HepG2 (cell line): ENCODE data around the gene NINL. TPM values are rescaled to one million over a fixed set of nuclear protein-coding genes. Genes with fewer than 3 reads are reported as not detected.
A peak's percentile ranks its signal among the peaks of the same experiment; 100 is the strongest.

Source experiments
- EEA1 ChIP-seq: sonication (generic); formaldehyde crosslinking; IDR thresholded peaks from 2 replicates; pipeline ENCODE4 v1.5.1; 2020; ENCODE audit warnings: mild to moderate bottlenecking, missing genetic modification reagents, borderline replicate concordance
- HDAC2 ChIP-seq: sonication (generic); formaldehyde crosslinking; IDR thresholded peaks from 2 replicates; pipeline ENCODE4 v1.4.0; 2020; ENCODE audit warnings: missing genetic modification reagents
- HOXA9 ChIP-seq: sonication (generic); formaldehyde crosslinking; IDR thresholded peaks from 2 replicates; pipeline ENCODE4 v1.8.1; 2022; ENCODE audit warnings: missing genetic modification reagents, mild to moderate bottlenecking, moderate library complexity, borderline replicate concordance
- ISX ChIP-seq: sonication (generic); formaldehyde crosslinking; conservative IDR thresholded peaks from 2 replicates; pipeline ENCODE4 v1.5.0; 2020; ENCODE audit warnings: missing genetic modification reagents
- KDM5B ChIP-seq: sonication (generic); formaldehyde crosslinking; IDR thresholded peaks from 2 replicates; pipeline ENCODE4 v1.4.0; 2020; ENCODE audit warnings: missing genetic modification reagents, mild to moderate bottlenecking, borderline replicate concordance
- KLF6 ChIP-seq: IDR thresholded peaks from 2 replicates; pipeline ENCODE4 v1.8.0; 2016; ENCODE audit warnings: missing biosample characterization, missing genetic modification reagents
- MIER3 ChIP-seq: IDR thresholded peaks from 2 replicates; pipeline ENCODE4 v1.6.1; 2016; ENCODE audit warnings: missing compliant biosample characterization, borderline replicate concordance
- SP1 ChIP-seq, 2 experiments: fragments of 450-650 bp in 1 of 2; sonication (generic) in 1 of 2; formaldehyde crosslinking in 1 of 2; IDR thresholded peaks; 2 replicates each; pipeline versions ENCODE4 v1.4.0 to v1.6.1; 2016 to 2020; ENCODE audit warnings: missing genetic modification reagents in 1 of 2
- ZFP36L2 ChIP-seq: sonication (generic); formaldehyde crosslinking; IDR thresholded peaks from 2 replicates; pipeline ENCODE4 v1.4.0; 2020; ENCODE audit warnings: missing genetic modification reagents
- ZNF354B ChIP-seq: sonication (generic); formaldehyde crosslinking; IDR thresholded peaks from 2 replicates; pipeline ENCODE4 v1.8.0; 2022; ENCODE audit warnings: mild to moderate bottlenecking, missing genetic modification reagents
- ZNF850 ChIP-seq: sonication (generic); formaldehyde crosslinking; conservative IDR thresholded peaks from 2 replicates; pipeline ENCODE4 v1.9.0; 2021; ENCODE audit warnings: mild to moderate bottlenecking, missing genetic modification reagents
- polyA plus RNA-seq, 8 experiments: library from polyadenylated mRNA; depleted of rRNA in 3 of 8; stranded (reverse) in 7 of 8; unstranded in 1 of 8; fragments of >200 nt; fragmentation: Illumina TruSeq in 4 of 8; extraction: Trizol in 4 of 8; gene quantifications; 2 replicates each; pipeline versions ENCODE4 v1.2.1 to v1.2.3, GENCODE V29; 2011 to 2016; ENCODE audit warnings: low read depth in 4 of 8, missing spikeins in 1 of 8, mixed read lengths in 1 of 8; ENCODE audit not compliant: insufficient read depth in 1 of 8
- total RNA-seq, 5 experiments: library from RNA; depleted of rRNA; stranded (reverse); fragments of >200 nt; fragmentation: Illumina TruSeq; extraction: Trizol; gene quantifications; 2 replicates each; pipeline ENCODE4 v1.2.3, GENCODE V29; 2016; ENCODE audit warnings: low read depth in 1 of 5
- TF ChIP-seq, protein P1 (sequence below), 2 experiments: IDR thresholded peaks; 2 replicates each; pipeline ENCODE4 v1.6.1; 2011 to 2012; ENCODE audit warnings: low read length in 2 of 2, borderline replicate concordance in 1 of 2, low read depth in 1 of 2, mild to moderate bottlenecking in 1 of 2, moderate library complexity in 1 of 2
- TF ChIP-seq, protein P2 (sequence below): sonication (generic); formaldehyde crosslinking; IDR thresholded peaks from 2 replicates; pipeline ENCODE4 v1.4.0; 2020; ENCODE audit warnings: missing genetic modification reagents, borderline replicate concordance
- TF ChIP-seq, protein P3 (sequence below): sonication (generic); formaldehyde crosslinking; IDR thresholded peaks from 2 replicates; pipeline ENCODE4 v1.5.1; 2020; ENCODE audit warnings: mild to moderate bottlenecking, missing genetic modification reagents, moderate library complexity
- TF ChIP-seq, protein P4 (sequence below): sonication (generic); formaldehyde crosslinking; IDR thresholded peaks from 2 replicates; pipeline ENCODE4 v1.9.0; 2021; ENCODE audit warnings: missing genetic modification reagents, borderline replicate concordance
- TF ChIP-seq, protein P5 (sequence below): sonication (generic); formaldehyde crosslinking; IDR thresholded peaks from 2 replicates; pipeline ENCODE4 v1.4.0; 2020; ENCODE audit warnings: mild to moderate bottlenecking, missing genetic modification reagents
- TF ChIP-seq, protein P6 (sequence below): sonication (generic); formaldehyde crosslinking; IDR thresholded peaks from 2 replicates; pipeline ENCODE4 v1.5.0; 2020; ENCODE audit warnings: missing genetic modification reagents, mild to moderate bottlenecking, borderline replicate concordance

The NINL gene
- total and polyA plus RNA-seq, 2 of the 13 experiments (the other 11 are each of a cell fraction or from before 2014, with no cell fraction given) = 32.3 to 34.3 TPM

DNA sequence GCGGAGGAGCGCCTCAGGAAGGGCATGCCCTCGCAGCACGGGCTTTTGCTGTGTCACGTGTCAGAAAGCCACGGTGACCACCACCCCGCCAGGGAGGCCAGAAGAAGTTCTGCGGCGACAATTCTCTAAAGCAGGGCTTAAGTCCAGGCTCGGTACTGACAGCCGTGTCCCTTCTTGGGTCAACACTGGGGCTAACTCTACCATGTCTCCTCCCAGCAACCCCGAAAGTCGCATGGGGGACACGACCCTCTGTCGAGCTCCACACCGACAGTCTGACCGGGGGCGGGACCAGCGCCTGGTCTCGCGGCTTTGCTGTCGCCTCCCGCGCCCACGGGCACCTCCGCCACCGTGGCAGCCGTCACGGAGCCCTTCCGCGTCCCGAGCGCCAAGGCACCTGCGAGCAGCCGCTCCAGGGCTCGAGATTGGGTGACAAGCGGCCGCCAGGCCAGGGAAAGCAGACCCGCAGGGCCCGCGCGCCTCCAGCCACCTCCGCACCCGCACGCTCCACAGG lies 37.9 kb upstream of the NINL start (continued):
- TF ChIP-seq, protein P1, sequence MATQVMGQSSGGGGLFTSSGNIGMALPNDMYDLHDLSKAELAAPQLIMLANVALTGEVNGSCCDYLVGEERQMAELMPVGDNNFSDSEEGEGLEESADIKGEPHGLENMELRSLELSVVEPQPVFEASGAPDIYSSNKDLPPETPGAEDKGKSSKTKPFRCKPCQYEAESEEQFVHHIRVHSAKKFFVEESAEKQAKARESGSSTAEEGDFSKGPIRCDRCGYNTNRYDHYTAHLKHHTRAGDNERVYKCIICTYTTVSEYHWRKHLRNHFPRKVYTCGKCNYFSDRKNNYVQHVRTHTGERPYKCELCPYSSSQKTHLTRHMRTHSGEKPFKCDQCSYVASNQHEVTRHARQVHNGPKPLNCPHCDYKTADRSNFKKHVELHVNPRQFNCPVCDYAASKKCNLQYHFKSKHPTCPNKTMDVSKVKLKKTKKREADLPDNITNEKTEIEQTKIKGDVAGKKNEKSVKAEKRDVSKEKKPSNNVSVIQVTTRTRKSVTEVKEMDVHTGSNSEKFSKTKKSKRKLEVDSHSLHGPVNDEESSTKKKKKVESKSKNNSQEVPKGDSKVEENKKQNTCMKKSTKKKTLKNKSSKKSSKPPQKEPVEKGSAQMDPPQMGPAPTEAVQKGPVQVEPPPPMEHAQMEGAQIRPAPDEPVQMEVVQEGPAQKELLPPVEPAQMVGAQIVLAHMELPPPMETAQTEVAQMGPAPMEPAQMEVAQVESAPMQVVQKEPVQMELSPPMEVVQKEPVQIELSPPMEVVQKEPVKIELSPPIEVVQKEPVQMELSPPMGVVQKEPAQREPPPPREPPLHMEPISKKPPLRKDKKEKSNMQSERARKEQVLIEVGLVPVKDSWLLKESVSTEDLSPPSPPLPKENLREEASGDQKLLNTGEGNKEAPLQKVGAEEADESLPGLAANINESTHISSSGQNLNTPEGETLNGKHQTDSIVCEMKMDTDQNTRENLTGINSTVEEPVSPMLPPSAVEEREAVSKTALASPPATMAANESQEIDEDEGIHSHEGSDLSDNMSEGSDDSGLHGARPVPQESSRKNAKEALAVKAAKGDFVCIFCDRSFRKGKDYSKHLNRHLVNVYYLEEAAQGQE (IDR thresholded peaks at IDR 0.05; ENCODE audit: borderline replicate concordance in 1 of 2, low read depth in 1 of 2, low read length in 2 of 2) = no peak
- TF ChIP-seq, protein P2, sequence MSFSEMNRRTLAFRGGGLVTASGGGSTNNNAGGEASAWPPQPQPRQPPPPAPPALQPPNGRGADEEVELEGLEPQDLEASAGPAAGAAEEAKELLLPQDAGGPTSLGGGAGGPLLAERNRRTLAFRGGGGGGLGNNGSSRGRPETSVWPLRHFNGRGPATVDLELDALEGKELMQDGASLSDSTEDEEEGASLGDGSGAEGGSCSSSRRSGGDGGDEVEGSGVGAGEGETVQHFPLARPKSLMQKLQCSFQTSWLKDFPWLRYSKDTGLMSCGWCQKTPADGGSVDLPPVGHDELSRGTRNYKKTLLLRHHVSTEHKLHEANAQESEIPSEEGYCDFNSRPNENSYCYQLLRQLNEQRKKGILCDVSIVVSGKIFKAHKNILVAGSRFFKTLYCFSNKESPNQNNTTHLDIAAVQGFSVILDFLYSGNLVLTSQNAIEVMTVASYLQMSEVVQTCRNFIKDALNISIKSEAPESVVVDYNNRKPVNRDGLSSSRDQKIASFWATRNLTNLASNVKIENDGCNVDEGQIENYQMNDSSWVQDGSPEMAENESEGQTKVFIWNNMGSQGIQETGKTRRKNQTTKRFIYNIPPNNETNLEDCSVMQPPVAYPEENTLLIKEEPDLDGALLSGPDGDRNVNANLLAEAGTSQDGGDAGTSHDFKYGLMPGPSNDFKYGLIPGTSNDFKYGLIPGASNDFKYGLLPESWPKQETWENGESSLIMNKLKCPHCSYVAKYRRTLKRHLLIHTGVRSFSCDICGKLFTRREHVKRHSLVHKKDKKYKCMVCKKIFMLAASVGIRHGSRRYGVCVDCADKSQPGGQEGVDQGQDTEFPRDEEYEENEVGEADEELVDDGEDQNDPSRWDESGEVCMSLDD (CRISPR knock-in tag) = no peak
- TF ChIP-seq EEA1 (CRISPR knock-in tag) (peak; percentile 98), KLF6 (CRISPR knock-in tag) (no peak), HDAC2 (CRISPR knock-in tag) (no peak), ZNF850 (CRISPR knock-in tag) (no peak), KDM5B (CRISPR knock-in tag) (peak; percentile 66; the same call in 1 of the 2 replicates), SP1 (IDR thresholded peaks at IDR 0.05) (no peak), SP1 (CRISPR knock-in tag; IDR thresholded peaks at IDR 0.05) (no peak), ZNF354B (peak; percentile 100), ZFP36L2 (CRISPR knock-in tag) (no peak), ISX (CRISPR knock-in tag) (no peak), MIER3 (CRISPR knock-in tag) (0 out of 2 replicates have a peak, but pooled peaks have one; percentile 0), HOXA9 (no peak; the same call in 1 of the 2 replicates)
- TF ChIP-seq, protein P3, sequence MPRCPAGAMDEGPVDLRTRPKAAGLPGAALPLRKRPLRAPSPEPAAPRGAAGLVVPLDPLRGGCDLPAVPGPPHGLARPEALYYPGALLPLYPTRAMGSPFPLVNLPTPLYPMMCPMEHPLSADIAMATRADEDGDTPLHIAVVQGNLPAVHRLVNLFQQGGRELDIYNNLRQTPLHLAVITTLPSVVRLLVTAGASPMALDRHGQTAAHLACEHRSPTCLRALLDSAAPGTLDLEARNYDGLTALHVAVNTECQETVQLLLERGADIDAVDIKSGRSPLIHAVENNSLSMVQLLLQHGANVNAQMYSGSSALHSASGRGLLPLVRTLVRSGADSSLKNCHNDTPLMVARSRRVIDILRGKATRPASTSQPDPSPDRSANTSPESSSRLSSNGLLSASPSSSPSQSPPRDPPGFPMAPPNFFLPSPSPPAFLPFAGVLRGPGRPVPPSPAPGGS = 0 out of 2 replicates have a peak, but pooled peaks have one; percentile 34
- TF ChIP-seq, protein P4, sequence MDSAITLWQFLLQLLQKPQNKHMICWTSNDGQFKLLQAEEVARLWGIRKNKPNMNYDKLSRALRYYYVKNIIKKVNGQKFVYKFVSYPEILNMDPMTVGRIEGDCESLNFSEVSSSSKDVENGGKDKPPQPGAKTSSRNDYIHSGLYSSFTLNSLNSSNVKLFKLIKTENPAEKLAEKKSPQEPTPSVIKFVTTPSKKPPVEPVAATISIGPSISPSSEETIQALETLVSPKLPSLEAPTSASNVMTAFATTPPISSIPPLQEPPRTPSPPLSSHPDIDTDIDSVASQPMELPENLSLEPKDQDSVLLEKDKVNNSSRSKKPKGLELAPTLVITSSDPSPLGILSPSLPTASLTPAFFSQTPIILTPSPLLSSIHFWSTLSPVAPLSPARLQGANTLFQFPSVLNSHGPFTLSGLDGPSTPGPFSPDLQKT (CRISPR knock-in tag) = no peak
- TF ChIP-seq, protein P5, sequence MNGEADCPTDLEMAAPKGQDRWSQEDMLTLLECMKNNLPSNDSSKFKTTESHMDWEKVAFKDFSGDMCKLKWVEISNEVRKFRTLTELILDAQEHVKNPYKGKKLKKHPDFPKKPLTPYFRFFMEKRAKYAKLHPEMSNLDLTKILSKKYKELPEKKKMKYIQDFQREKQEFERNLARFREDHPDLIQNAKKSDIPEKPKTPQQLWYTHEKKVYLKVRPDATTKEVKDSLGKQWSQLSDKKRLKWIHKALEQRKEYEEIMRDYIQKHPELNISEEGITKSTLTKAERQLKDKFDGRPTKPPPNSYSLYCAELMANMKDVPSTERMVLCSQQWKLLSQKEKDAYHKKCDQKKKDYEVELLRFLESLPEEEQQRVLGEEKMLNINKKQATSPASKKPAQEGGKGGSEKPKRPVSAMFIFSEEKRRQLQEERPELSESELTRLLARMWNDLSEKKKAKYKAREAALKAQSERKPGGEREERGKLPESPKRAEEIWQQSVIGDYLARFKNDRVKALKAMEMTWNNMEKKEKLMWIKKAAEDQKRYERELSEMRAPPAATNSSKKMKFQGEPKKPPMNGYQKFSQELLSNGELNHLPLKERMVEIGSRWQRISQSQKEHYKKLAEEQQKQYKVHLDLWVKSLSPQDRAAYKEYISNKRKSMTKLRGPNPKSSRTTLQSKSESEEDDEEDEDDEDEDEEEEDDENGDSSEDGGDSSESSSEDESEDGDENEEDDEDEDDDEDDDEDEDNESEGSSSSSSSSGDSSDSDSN (CRISPR knock-in tag) = no peak; the same call in 1 of the 2 replicates
- TF ChIP-seq, protein P6, sequence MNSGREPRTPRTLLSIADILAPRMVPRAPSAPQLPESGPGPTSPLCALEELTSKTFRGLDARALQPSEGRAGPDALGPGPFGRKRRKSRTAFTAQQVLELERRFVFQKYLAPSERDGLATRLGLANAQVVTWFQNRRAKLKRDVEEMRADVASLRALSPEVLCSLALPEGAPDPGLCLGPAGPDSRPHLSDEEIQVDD (CRISPR knock-in tag) = no peak; the same call in 1 of the 2 replicates
